ENCODE results near the gene TMPRSS9. TPM values are rescaled to one million over a fixed set of nuclear protein-coding genes. Genes with fewer than 3 reads are reported as not detected.

The TMPRSS9 gene
- total and polyA plus RNA-seq, 4 donors = 0.05 to 0.37 (median 0.09) TPM; not detected in 1

DNA sequence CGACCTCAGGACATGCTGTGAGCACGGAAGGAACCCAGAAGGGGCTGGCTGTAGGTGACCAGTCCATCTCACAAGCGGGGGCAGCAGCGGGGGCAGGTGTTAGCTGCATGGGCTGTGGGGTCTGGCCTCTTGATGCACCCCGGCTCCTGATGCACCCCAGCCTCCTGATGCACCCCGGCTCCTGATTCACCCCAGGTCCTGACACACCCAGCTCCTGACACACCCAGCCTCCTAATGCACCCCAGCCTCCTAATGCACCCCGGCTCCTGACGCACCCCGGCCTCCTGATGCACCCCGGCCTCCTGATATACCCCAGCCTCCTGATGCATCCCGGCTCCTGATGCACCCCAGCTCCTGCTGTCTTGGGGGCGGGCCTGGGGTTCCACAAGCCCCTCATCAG, 39.1 kb upstream of the TMPRSS9 start:
- Histone ChIP-seq H3K4me3 (no peak overlapping the region), H3K36me3 (ENCODE audit: control insufficient read depth in 4 of 4, insufficient read depth in 4 of 4, low read length in 4 of 4) (peaks cover 0 to 32% (median 3%) of the 10 kb centered on the region in 4 donors), H3K4me1 (ENCODE audit: control insufficient read depth in 5 of 5, insufficient read depth in 5 of 5, low read length in 5 of 5) (no peaks in the 10 kb centered on the region), H3K9ac (ENCODE audit: insufficient read depth in 1 of 2, low read length in 2 of 2) (no peak overlapping the region), H3K27me3 (ENCODE audit: control insufficient read depth in 3 of 3, insufficient read depth in 3 of 3, low read length in 2 of 3) (no peaks in the 10 kb centered on the region), H3K9me3 (ENCODE audit: control insufficient read depth in 4 of 4, insufficient read depth in 3 of 4, low read length in 3 of 4) (no peaks in the 10 kb centered on the region), H3K27ac (ENCODE audit: low read depth in 1 of 2, low read length in 1 of 2) (no peak overlapping the region)
- 87 to 90% methylated on average over 12 of the region's 12 CpGs for WGBS, 2 donors
- DNase-seq (no peak), ATAC-seq (ENCODE audit: insufficient read depth, low FRiP score) (no peak)
- TF ChIP-seq, protein P1, sequence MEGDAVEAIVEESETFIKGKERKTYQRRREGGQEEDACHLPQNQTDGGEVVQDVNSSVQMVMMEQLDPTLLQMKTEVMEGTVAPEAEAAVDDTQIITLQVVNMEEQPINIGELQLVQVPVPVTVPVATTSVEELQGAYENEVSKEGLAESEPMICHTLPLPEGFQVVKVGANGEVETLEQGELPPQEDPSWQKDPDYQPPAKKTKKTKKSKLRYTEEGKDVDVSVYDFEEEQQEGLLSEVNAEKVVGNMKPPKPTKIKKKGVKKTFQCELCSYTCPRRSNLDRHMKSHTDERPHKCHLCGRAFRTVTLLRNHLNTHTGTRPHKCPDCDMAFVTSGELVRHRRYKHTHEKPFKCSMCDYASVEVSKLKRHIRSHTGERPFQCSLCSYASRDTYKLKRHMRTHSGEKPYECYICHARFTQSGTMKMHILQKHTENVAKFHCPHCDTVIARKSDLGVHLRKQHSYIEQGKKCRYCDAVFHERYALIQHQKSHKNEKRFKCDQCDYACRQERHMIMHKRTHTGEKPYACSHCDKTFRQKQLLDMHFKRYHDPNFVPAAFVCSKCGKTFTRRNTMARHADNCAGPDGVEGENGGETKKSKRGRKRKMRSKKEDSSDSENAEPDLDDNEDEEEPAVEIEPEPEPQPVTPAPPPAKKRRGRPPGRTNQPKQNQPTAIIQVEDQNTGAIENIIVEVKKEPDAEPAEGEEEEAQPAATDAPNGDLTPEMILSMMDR (IDR thresholded peaks at IDR 0.05; ENCODE audit: control extremely low read depth, extremely low read depth) = no peak

DNA sequence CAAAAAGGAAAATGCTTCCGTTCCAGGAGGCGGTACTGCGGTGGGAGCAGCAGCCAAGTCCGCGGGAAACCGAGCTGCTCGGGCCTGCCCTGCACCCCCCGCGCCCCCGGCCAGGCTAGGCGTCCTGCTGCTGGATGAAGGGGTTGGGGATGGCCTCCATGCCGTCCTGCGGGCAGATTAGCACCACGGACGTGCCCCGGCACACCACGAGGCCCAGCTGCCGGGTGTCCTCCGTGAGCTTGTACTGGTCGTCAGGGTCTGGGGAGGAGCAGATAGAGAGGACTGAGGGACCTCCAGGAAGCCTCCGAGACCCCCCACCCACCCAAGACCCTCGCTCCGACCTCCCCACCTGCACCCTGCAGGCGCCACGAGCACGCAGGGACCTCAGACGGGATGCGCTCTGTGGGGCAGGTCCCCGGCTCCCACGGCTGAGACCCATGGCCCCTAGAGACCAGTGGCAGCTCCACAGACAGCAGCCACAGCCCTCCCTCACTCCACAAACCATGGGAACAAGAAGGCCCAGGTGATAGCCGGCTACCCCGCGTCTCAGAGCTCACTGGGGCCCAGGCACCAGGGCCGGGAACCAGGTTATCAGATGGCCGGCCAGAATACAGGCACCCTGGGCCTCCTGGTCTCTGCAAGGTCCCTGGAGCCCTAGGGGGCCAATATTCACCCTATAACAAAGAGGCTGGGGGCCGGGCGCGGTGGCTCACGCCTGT, 38.3 kb upstream of the TMPRSS9 start:
- Histone ChIP-seq H3K4me3 (no peak overlapping the region), H3K36me3 (ENCODE audit: control insufficient read depth in 4 of 4, insufficient read depth in 4 of 4, low read length in 4 of 4) (peaks cover 0 to 32% (median 3%) of the 10 kb centered on the region in 4 donors), H3K9me3 (ENCODE audit: control insufficient read depth in 4 of 4, insufficient read depth in 3 of 4, low read length in 3 of 4) (no peaks in the 10 kb centered on the region), H3K9ac (ENCODE audit: insufficient read depth in 1 of 2, low read length in 2 of 2) (no peak overlapping the region), H3K27ac (ENCODE audit: low read depth in 1 of 2, low read length in 1 of 2) (no peak overlapping the region), H3K27me3 (ENCODE audit: control insufficient read depth in 3 of 3, insufficient read depth in 3 of 3, low read length in 2 of 3) (no peaks in the 10 kb centered on the region), H3K4me1 (ENCODE audit: control insufficient read depth in 5 of 5, insufficient read depth in 5 of 5, low read length in 5 of 5) (peaks cover 0 to under 1% (median 0%) of the 10 kb centered on the region in 5 donors)
- no peak for ATAC-seq (ENCODE audit: insufficient read depth, low FRiP score)
- TF ChIP-seq, protein P1 (IDR thresholded peaks at IDR 0.05; ENCODE audit: control extremely low read depth, extremely low read depth) = no peak
- WGBS, 2 donors = 94 to 95% methylated on average over 37 to 39 of the region's 39 CpGs
- no peak for DNase-seq

- 84 to 88% methylated on average over 18 to 19 of the region's 19 CpGs for WGBS, 2 donors
- ATAC-seq (ENCODE audit: insufficient read depth, low FRiP score) = no peak
These were observed 36.4 kb upstream of the TMPRSS9 start for GRCh38 chr19:2323707-2324106.

More at GRCh38 chr19:2323707-2324106, 36.4 kb upstream of the TMPRSS9 start:
- no peaks in the 10 kb centered on the region for H3K9me3 ChIP-seq (ENCODE audit: control insufficient read depth in 4 of 4, insufficient read depth in 3 of 4, low read length in 3 of 4)
- no peak overlapping the region for H3K9ac ChIP-seq (ENCODE audit: insufficient read depth in 1 of 2, low read length in 2 of 2)
- H3K4me3 ChIP-seq = no peak overlapping the region
- TF ChIP-seq, protein P1 (IDR thresholded peaks at IDR 0.05; ENCODE audit: control extremely low read depth, extremely low read depth) = no peak
- H3K4me1 ChIP-seq (ENCODE audit: control insufficient read depth in 5 of 5, insufficient read depth in 5 of 5, low read length in 5 of 5) = peaks cover 0 to 13% (median 5%) of the 10 kb centered on the region in 5 donors
- H3K36me3 ChIP-seq (ENCODE audit: control insufficient read depth in 4 of 4, insufficient read depth in 4 of 4, low read length in 4 of 4) = peaks cover 0 to 32% (median 5%) of the 10 kb centered on the region in 4 donors
- no peak for DNase-seq
- no peaks in the 10 kb centered on the region for H3K27me3 ChIP-seq (ENCODE audit: control insufficient read depth in 3 of 3, insufficient read depth in 3 of 3, low read length in 2 of 3)
- no peak overlapping the region for H3K27ac ChIP-seq (ENCODE audit: low read depth in 1 of 2, low read length in 1 of 2)
